ENCODE results near the gene ABHD1. TPM values are rescaled to one million over a fixed set of nuclear protein-coding genes. Genes with fewer than 3 reads are reported as not detected.

ABHD1 gene
- total RNA-seq, 1 donor from 2014 or later = not detected

DNA sequence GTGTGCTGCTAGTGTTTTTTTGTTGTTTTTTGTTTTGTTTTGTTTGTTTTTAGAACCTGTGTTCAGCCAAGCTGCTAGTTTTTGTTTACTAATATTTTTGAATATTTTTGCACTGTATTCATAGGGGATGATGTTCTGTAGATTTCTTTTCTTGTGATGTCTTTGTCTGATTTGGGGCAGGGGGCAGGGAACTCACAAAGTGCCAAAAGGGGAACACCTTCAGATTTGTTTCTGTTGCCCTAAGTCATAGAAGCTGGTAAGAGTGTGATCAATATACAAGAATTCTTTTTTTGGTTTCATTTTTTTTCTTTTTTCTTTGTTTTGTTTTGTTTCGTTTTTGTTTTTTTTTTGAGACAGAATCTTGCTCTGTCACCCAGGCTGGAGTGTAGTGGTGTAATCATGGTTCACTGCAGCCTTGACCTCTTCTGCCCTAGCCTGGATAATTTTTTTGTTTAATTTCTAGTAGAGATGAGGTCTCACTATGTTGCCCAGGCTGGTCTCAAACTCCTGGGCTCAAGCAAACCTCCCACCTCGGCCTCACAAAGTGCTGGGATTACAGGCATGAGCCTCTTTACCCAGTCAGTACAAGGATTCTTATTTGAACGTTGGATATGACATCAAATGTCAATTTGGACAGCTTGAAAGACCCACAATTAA, 55.9 kb downstream of the ABHD1 start:
- intact Hi-C loops (cut with DNase I) = no loop called here
- no peak overlapping the region for H3K4me3 ChIP-seq
- no peaks in the 10 kb centered on the region for H3K27me3 ChIP-seq
- no peak for DNase-seq (ENCODE audit: extremely low spot score in 2 of 2)
- H3K27ac ChIP-seq = no peak overlapping the region
- no peak for TF ChIP-seq POLR2A (IDR thresholded peaks at IDR 0.05)
- no peak for TF ChIP-seq CTCF (IDR thresholded peaks at IDR 0.05)
- H3K36me3 ChIP-seq = no peaks in the 10 kb centered on the region
- H3K9me3 ChIP-seq = no peaks in the 10 kb centered on the region
- H3K4me1 ChIP-seq = no peaks in the 10 kb centered on the region

Other genes with a start within 250 kb of the ABHD1 start
- 20.6 TPM for gene MAPRE3, start 153.2 kb upstream of the ABHD1 start, total RNA-seq
- gene TMEM214, start 90.8 kb upstream of the ABHD1 start, total RNA-seq = 53.3 TPM
- 8.8 TPM for gene AGBL5, start 72.1 kb upstream of the ABHD1 start, total RNA-seq
- 269 TPM for gene OST4, start 52.2 kb upstream of the ABHD1 start, total RNA-seq
- 100 TPM for gene EMILIN1, start 45.2 kb upstream of the ABHD1 start, total RNA-seq
- 9.3 TPM for gene KHK, start 37.0 kb upstream of the ABHD1 start, total RNA-seq
- gene CGREF1, start 4.7 kb upstream of the ABHD1 start, total RNA-seq = 2.2 TPM
- 57.5 TPM for gene PREB, start 10.8 kb downstream of the ABHD1 start, total RNA-seq
- gene PRR30, start 15.6 kb downstream of the ABHD1 start, total RNA-seq = not detected
- gene TCF23, start 25.2 kb downstream of the ABHD1 start, total RNA-seq = 7.4 TPM
- 150 TPM for gene ATRAID, start 88.2 kb downstream of the ABHD1 start, total RNA-seq
- 37.3 TPM for gene SLC5A6, start 88.5 kb downstream of the ABHD1 start, total RNA-seq
- 25.0 TPM for gene CAD, start 93.6 kb downstream of the ABHD1 start, total RNA-seq
- gene SLC30A3, start 139.2 kb downstream of the ABHD1 start, total RNA-seq = 1.2 TPM
- 1.5 TPM for gene DNAJC5G, start 151.6 kb downstream of the ABHD1 start, total RNA-seq
- gene TRIM54, start 158.6 kb downstream of the ABHD1 start, total RNA-seq = 2.5 TPM
- 3.2 TPM for gene UCN, start 184.6 kb downstream of the ABHD1 start, total RNA-seq
- gene MPV17, start 199.3 kb downstream of the ABHD1 start, total RNA-seq = 55.7 TPM
- 67.5 TPM for gene GTF3C2, start 232.9 kb downstream of the ABHD1 start, total RNA-seq
- gene EIF2B4, start 246.5 kb downstream of the ABHD1 start, total RNA-seq = 37.1 TPM
- gene SNX17, start 246.8 kb downstream of the ABHD1 start, total RNA-seq = 99.2 TPM

Data from vagina (tissue), 2 donors.